Raji (cell line): ENCODE measurements around the gene LGI2.

Experiments used
- POLR2A ChIP-seq: IDR thresholded peaks from 2 replicates; pipeline ENCODE4 v1.6.1; 2011; ENCODE audit warnings: low read depth, low read length, control low read depth; ENCODE audit not compliant: insufficient read depth

Gene LGI2

DNA sequence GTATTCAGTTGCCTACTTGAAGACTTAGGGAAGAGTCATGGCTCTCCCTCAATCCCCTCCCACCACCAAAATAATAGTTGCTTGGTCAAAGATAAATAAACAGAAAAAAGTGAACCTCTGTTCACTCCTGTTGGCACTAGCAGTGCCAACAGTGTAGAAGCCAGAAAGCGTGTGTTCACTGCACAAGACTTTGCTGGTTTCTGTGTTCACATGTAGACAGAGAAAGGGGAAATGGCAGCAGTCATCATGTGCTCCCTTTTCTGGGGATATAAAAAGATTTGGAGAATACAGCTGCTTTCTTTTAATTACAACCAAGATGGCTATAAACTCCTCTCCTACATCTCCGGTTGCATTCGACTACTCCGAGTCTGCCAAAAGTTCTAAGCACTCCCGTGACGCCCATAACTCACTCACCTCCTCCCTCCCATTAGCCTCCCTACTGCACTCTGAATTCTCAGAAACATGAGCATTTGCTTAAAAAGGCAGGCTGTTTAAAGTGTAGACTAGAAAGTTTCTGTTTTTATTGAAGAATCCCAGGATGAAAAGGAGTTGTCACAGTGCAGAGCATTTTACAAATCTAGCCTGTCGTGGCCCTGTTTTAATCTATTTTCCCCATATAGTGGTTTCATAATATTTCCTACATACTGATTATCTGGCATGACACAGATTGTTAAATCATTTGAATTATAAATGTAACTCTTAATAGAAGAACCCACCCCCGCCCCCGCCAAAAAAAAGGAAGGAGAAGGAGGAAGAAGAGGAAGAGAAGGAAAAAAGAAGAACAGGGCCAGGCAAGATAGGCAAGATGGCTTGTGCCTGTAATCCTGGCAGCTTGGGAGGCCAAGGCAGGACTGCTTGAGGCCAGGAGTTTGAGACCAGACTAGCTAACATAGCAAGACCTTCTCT lies 16.7 kb downstream of the LGI2 start:
- TF ChIP-seq POLR2A = no peak

- TF ChIP-seq POLR2A = no peak
Measured at GRCh38 chr4:25012655-25013054, 18.1 kb downstream of the LGI2 start.

DNA sequence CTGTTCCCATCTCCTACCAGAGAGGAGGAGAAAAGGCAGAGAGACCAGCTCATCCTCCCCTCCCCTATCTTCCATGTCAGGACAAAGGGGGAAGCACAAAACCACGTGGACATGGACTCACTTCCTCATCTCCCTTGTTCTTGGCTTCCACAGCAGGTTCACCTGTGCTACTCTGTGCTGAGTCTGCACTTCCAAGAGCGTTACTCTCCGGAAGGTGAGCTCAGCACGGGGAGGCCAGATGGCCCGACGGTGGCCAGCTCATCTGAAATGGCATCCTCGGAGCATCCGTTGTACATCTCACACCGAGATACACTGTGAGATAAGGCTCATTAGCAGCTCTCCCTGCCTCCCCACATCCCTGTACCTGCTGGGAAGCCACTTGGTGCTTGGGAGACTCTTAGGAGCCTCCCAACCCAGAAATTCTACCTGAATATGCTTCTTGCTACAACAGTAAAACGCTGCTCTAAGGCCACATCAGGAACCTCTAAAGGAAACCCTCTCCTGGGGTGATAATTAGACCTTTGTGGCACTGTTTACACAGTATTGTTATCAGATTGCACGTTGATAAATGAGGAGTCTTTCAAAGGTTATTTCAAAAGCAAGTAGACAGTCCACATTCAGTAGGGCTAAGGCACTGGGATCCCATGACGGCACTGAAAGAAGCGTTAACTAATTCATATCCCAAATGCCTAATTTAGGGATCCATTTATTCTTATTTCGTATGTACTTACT lies 19.4 kb downstream of the LGI2 start:
- no peak for TF ChIP-seq POLR2A

GRCh38 chr4:25007598-25007997 lies 23.1 kb downstream of the LGI2 start:
- TF ChIP-seq POLR2A = no peak

- TF ChIP-seq POLR2A = no peak
Measured at GRCh38 chr4:25002681-25003080, 28.1 kb downstream of the LGI2 start.

DNA sequence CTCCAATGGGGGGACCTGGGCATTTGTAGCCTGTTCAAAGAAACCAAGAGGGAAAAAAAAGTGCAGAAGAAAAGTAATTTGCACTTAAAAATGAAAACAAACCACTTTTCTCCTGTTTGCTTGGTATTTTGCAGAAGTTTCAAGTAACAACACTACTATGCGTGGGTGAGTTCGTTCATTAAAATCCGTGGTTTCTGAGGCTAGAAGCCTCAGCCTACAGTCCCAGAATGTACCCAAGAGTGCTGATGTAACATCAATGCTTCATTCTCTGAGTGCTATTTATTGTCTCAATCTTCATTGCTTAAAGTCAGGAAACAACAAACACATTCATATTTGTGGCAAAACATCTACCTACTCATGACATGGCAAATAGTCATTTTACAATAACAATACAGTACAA lies 29.2 kb downstream of the LGI2 start:
- TF ChIP-seq POLR2A = no peak

- TF ChIP-seq POLR2A = no peak
Measured at GRCh38 chr4:25000639-25001038, 30.1 kb downstream of the LGI2 start.

- no peak for TF ChIP-seq POLR2A
Measured at GRCh38 chr4:24999392-25000089, 31.2 kb downstream of the LGI2 start.

DNA sequence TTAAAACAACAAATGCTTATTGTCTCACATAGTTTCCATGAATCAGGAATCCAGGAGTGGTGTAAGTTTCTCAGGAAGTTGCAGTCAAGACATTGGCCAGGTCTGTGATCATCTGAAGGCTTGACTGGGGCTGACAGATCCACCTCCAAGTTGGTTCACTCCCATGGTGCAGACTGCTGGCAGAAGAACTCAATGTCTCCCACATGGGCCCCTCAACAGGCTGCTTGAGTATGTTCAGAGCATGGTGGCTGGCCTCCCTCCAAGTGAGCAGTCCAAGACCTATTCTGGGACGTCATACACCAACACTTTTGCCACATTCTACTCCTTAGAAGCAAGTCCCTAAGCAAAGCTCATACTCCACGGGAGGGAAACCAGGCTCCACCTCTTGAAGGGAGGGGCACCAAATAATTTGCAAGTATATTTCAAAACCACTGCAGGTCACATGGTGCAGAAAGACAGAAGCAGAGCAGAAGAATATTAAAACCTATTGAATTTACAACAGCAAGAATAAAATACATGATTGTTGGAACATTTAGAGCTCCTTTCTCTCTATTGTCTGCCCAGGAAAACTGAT lies 35.3 kb downstream of the LGI2 start:
- TF ChIP-seq POLR2A = no peak

GRCh38 chr4:24993551-24994080 lies 37.1 kb downstream of the LGI2 start:
- TF ChIP-seq POLR2A = no peak

DNA sequence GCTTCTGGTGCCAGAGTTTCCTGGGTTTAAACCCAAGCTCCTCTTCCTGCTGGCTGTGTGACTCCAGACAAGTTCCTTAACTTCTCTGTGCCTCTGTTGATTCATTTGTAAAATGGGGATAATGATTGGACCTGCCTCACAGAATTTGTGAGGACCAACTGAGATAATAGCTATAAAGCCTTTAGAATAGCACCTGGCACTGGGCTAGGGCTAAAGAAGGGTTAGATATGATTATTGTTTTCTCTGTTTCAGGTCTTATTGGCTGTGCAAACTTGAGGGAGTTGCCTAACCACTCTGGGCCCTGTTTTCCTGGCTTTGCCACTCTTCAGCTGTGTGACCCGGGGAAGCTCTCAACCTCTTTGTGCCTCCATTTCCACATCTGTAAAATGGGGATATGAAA lies 37.8 kb downstream of the LGI2 start:
- no peak for TF ChIP-seq POLR2A

- no peak for TF ChIP-seq POLR2A
Measured at GRCh38 chr4:24991015-24991414, 39.7 kb downstream of the LGI2 start.

DNA sequence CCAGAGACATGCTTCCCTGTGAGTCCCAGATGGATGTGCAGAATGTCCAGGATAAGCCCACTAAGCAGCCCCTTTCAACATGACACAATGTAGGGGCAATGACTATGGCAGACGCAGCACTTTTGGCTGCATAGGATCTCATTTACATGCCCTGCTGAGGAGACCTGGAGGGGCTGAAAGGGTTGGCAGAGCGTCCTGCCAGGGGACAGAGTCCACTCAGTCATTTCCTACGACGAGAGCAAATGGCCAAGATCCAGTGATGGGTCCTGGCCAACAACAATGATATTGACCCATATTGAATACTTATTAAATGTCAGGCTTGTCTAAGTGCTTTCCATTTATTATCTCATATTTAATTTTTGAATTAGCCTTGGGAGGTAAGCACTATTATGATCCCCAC lies 41.4 kb downstream of the LGI2 start:
- TF ChIP-seq POLR2A = no peak

DNA sequence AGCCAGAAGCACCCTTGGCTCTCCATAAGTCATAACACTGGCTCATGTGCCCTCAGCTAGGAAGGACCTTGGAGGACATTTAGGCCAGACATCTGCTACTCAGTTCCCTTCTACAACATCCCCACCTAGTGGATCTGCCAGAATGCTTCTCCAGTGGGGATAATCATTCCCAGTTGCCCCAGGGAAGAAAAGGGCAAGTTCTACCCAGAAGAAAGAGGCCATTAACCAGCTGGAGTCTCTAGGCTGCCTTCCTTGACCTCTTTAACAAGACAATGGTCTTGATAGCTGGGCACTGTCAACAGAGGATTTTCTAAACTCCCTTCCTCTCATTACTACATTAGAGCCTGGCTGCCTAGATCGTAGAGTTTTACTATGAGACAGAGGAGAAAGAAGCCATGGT lies 42.0 kb downstream of the LGI2 start:
- TF ChIP-seq POLR2A = no peak
